NT2/D1 (cell line): ENCODE data around the gene MYL6.

ENCODE experiments used
- SUZ12 ChIP-seq: IDR thresholded peaks from 2 replicates; pipeline ENCODE4 v1.6.1; 2011; ENCODE audit not compliant: insufficient read length, insufficient read depth; ENCODE audit errors: extremely low read depth
- YY1 ChIP-seq: IDR thresholded peaks from 2 replicates; pipeline ENCODE4 v1.6.1; 2011; ENCODE audit not compliant: insufficient read length, insufficient read depth

DNA sequence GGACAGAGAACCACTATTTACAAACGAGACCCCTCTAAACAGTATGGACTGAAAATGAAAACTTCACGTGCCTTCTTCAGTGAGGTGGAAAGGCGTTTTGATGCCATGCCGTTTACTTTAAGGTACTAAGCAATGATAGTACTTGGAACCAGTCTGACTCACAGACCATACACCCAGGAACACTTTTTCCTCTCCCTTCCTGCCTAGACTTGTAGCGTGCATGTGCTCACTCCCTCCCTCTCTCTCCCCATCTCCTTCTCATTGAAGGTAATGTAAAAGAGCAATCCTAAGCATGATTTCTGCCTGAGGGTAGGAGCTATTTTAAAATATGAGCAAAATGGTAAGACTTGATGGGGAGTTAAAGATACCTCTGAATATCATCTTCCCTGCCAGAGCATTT lies 47.6 kb upstream of the MYL6 start:
- no peak for TF ChIP-seq YY1
- TF ChIP-seq SUZ12 = no peak
